HS-27A (cell line): Measurements from ENCODE around the gene KNG1.
"Not testable (repeated sequence)": the region's sequence is repeated elsewhere in the genome, so short reads cannot be mapped to it uniquely, and the experiment has no call there.

Source experiments
- DNase-seq: peaks from one replicate; pipeline ENCODE4 v3.0.0-alpha.2; 2012; ENCODE audit warnings: low read depth, missing footprints

KNG1 gene

GRCh38 chr3:186710694-186711093, 6.5 kb upstream of the KNG1 start:
- DNase-seq = not testable (repeated sequence)

GRCh38 chr3:186713499-186713898, 3.7 kb upstream of the KNG1 start:
- no peak for DNase-seq

GRCh38 chr3:186719945-186720739, 3.0 kb downstream of the KNG1 start:
- DNase-seq = no peak

DNA sequence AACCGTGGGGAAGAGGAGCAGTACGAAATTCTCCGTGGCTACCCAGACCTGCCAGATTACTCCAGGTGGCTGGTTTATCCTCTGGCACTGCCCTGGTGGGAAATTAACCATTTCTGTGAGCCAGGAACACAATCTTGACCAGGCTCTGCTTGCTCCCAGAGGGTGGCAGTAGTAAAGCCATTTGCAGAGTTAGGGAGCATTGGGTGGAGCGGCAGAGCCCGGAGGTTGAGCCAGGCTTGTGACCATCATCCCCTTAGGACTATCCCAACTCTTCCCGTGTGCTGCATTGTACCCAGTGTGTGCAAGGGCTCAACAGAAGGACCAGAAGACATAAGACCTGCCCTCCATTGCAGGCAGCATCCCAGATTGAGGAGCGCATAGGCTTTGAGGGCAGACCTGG, 5.3 kb downstream of the KNG1 start:
- peak; percentile 3 for DNase-seq

DNA sequence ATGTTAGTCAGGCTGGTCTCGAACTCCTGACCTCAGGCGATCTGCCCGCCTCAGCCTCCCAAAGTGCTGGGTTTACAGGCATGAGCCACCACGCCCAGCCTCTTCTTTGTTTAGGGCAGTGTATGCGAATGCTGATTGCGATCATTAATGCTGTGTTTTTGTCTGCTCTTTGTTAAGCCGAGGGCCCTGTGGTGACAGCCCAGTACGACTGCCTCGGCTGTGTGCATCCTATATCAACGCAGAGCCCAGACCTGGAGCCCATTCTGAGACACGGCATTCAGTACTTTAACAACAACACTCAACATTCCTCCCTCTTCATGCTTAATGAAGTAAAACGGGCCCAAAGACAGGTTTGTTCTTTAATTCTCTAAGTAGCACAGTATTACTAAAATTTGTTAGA, 7.8 kb downstream of the KNG1 start:
- DNase-seq = no peak

- no peak for DNase-seq
Measured at GRCh38 chr3:186732169-186732766, 15.1 kb downstream of the KNG1 start.

- DNase-seq = no peak
Measured at GRCh38 chr3:186742618-186743380, 25.6 kb downstream of the KNG1 start.

GRCh38 chr3:186743666-186744065, 26.5 kb downstream of the KNG1 start:
- no peak for DNase-seq

GRCh38 chr3:186746008-186746407, 28.8 kb downstream of the KNG1 start:
- peak; percentile 82 for DNase-seq

- no peak for DNase-seq
Measured at GRCh38 chr3:186750316-186750715, 33.2 kb downstream of the KNG1 start.

GRCh38 chr3:186751480-186751879, 34.3 kb downstream of the KNG1 start:
- DNase-seq = no peak

DNA sequence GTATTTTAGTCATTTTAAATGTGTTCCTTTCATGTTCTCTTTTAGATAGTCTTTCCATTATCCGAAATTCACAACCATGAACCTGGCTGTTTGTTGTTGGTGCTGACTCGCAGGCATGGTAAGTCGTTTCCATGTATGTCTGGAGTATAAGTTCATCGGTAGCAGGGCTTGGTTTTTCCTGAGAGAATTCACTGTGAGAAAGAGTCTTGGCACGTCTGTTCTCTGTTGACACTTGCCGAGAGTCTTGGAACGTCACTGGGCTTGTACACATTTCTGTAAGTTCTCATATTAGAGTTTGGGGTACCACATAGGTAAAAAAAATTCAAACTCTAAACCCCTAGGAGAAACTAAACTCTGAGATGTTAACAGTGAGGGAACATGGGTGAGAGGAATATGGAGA, 36.8 kb downstream of the KNG1 start:
- peak; percentile 20 for DNase-seq

DNA sequence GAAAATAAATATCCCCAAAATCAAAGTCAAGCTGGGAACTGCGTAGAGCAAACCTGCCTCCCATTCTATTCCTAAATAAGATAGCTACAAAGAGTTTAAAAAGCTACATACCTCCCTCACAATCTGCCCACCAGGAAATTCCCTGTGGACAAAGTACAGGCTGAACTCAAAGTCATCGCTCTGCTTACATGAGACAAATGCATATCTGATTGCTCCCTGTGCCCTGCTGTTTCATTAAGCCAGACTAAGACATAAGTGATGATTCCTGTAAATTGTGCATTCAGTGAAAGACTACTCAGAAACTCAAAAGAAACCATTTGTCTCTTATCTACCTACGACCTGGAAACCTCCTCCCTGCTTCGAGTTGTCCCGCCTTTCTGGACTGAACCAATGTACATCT, 37.7 kb downstream of the KNG1 start:
- DNase-seq = no peak

GRCh38 chr3:186757214-186757613, 40.1 kb downstream of the KNG1 start:
- DNase-seq = no peak

- DNase-seq = no peak
Measured at GRCh38 chr3:186757686-186758220, 40.6 kb downstream of the KNG1 start.

GRCh38 chr3:186759231-186759930, 42.2 kb downstream of the KNG1 start:
- no peak for DNase-seq

DNA sequence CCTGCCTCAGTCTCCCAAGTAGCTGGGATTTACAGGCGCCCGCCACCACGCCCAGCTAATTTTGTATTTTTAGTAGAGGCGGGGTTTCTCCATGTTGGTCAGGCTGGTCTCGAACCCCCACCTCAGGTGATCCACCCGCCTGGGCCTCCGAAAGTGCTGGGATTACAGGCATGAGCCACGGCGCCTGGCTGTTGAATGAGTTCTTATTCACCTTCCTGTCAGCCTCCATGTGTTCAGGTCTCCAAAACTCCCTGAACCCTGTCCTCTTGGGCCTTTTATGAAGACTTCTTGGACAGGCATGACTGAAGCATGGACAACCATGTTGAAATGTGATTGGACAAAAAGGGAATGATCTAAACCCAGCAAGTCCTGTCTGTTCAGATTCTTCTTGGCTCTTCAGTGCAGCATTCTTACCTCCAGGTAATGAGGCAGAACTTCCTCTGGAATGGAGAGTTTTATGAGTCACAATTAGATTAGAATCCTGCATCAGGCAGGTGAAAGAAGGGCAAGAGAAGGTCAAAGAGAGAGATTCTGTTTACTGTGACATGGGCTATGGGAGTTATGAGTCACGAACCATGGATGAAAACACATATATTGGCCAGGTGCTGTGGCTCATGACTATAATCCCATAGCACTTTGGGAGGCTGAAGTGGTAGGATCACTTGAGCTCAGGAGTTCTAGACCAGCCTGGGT, 43.1 kb downstream of the KNG1 start:
- DNase-seq = no peak

DNA sequence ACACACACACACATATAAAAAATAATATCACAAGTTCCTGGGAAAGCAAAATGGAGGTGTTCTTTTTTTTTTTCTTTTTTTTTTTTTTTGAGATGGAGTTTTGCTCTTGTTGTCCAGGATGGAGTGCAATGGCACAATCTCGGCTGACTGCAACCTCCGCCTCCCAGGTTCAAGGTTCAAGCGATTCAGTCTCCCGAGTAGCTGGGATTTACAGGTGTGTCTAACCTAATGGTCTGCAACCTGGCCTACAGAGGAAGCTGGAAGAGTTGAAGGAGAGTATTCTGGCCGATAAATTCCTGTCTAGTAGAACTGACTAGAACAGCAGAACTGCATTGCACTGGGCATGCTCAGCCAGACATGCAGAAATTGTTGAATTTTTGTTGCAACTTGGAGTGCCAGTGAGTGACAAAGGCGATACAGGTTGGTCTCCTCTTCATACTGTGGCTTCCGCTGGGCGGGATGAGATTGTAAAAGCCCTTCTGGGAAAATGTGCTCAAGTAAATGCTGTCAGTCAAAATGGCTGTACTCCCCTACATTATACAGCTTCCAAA, 43.8 kb downstream of the KNG1 start:
- DNase-seq = no peak

- no peak for DNase-seq
Measured at GRCh38 chr3:186772281-186772694, 55.1 kb downstream of the KNG1 start.

- DNase-seq = no peak
Measured at GRCh38 chr3:186772701-186773417, 55.7 kb downstream of the KNG1 start.

GRCh38 chr3:186775999-186776398, 58.8 kb downstream of the KNG1 start:
- no peak for DNase-seq
